Tibial artery (tissue), 4 donors: Measurements from ENCODE around the gene LRRC63.
"Not testable (repeated sequence)": the region's sequence is repeated elsewhere in the genome, so short reads cannot be mapped to it uniquely, and the experiment has no call there.

ENCODE experiments used
- DNase-seq, 2 donors: peaks; one replicate each; pipeline ENCODE4 v3.0.0-alpha.2; 2019
- H3K27ac ChIP-seq, 2 donors: fragments of 200-600 bp; sonication (generic) in 1 of 2; 1 replicate in 1 of 2; 2 replicates in 1 of 2; pipeline ENCODE4 v1.5.1; 2018 to 2019; ENCODE audit warnings: mild to moderate bottlenecking in 1 of 2
- H3K27me3 ChIP-seq, 2 donors: fragments of 200-600 bp; sonication (generic) in 1 of 2; one replicate each; pipeline versions ENCODE4 v1.5.1 to v1.6.0; 2016 to 2019
- H3K36me3 ChIP-seq, 3 donors: fragments of 200-600 bp; sonication (generic) in 2 of 3; one replicate each; pipeline ENCODE4 v1.5.1; 2016 to 2019; ENCODE audit warnings: mild to moderate bottlenecking in 2 of 3
- H3K4me1 ChIP-seq, 4 donors: fragments of 200-600 bp; sonication (generic) in 2 of 4; 1 replicate in 3 of 4; 2 replicates in 1 of 4; pipeline ENCODE4 v1.5.1; 2016 to 2019
- H3K4me3 ChIP-seq, 2 donors: fragments of 200-600 bp; sonication (generic) in 1 of 2; 1 replicate in 1 of 2; 2 replicates in 1 of 2; pipeline ENCODE4 v1.5.1; 2018 to 2019; ENCODE audit warnings: mild to moderate bottlenecking in 2 of 2
- H3K9me3 ChIP-seq, 3 donors: fragments of 200-600 bp; sonication (generic) in 1 of 3; one replicate each; pipeline ENCODE4 v1.5.1; 2016 to 2019
- intact Hi-C: fragments of 100-400 bp; cut with DNase I; formaldehyde crosslinking; loops from one replicate; pipeline ENCODE4 v1.15.0; 2023; ENCODE audit warnings: low total_unique reads
- TF ChIP-seq, protein P1 (sequence below), 2 experiments: fragments of 200-600 bp in 1 of 2; fragments of 450-650 bp in 1 of 2; IDR thresholded peaks; one replicate each; pipeline ENCODE4 v1.5.1; 2017 to 2019; ENCODE audit warnings: antibody characterized with exemption in 2 of 2, mild to moderate bottlenecking in 1 of 2, moderate library complexity in 1 of 2

Gene LRRC63

DNA sequence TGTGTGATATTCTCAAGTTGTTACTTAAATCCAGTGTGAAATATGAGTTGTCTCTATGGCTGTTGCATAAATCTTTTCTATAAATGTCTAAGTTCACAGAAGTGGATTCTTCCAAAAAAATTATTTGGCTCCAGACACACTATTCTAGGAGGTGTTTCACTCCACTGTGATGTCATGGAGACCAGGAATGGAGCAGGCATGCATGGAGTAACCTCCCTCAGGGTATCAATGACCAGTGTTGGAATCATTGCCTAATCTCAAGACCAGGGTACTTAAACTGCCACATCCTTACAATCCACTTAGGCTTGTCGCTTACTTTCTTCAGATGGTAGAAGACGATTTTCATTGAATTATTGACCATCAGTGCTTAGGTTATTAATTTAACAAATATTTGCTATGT is 55.4 kb downstream of the LRRC63 start:
- H3K27me3 ChIP-seq, result peaks cover 0 to 3% of the 10 kb centered on the region in 2 donors
- no peaks in the 10 kb centered on the region for H3K4me1 ChIP-seq
- H3K9me3 ChIP-seq, result no peaks in the 10 kb centered on the region
- no peak for DNase-seq
- no peaks in the 10 kb centered on the region for H3K36me3 ChIP-seq
- TF ChIP-seq, protein P1, sequence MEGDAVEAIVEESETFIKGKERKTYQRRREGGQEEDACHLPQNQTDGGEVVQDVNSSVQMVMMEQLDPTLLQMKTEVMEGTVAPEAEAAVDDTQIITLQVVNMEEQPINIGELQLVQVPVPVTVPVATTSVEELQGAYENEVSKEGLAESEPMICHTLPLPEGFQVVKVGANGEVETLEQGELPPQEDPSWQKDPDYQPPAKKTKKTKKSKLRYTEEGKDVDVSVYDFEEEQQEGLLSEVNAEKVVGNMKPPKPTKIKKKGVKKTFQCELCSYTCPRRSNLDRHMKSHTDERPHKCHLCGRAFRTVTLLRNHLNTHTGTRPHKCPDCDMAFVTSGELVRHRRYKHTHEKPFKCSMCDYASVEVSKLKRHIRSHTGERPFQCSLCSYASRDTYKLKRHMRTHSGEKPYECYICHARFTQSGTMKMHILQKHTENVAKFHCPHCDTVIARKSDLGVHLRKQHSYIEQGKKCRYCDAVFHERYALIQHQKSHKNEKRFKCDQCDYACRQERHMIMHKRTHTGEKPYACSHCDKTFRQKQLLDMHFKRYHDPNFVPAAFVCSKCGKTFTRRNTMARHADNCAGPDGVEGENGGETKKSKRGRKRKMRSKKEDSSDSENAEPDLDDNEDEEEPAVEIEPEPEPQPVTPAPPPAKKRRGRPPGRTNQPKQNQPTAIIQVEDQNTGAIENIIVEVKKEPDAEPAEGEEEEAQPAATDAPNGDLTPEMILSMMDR (IDR thresholded peaks at IDR 0.05), result no peak
- no peak overlapping the region for H3K4me3 ChIP-seq
- H3K27ac ChIP-seq, result no peak overlapping the region
- intact Hi-C loops, result no loop called here

DNA sequence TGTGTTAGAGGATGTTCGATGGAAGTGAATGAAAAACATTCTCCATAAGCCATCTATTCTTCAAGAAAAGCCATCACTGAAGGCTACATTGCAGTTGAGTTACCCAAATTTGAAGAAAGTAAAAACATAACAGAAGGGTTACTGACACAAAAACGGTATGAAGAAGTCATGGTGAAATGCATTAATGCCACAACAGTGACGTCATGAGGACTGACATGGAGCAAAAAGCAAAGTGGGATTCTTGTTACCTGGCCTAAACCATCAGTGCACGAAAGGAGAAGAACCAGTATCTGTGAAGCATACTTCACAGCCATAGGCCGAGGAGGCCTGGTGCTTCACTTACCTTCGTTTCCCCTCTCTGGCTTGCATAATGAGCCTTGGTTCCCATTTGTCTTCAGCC is 58.7 kb downstream of the LRRC63 start:
- no peaks in the 10 kb centered on the region for H3K36me3 ChIP-seq
- intact Hi-C loops, result no loop called here
- TF ChIP-seq, protein P1 (IDR thresholded peaks at IDR 0.05), result no peak
- H3K27ac ChIP-seq, result no peak overlapping the region
- H3K4me3 ChIP-seq, result no peak overlapping the region
- H3K4me1 ChIP-seq, result no peaks in the 10 kb centered on the region
- H3K9me3 ChIP-seq, result no peaks in the 10 kb centered on the region
- no peak for DNase-seq
- no peaks in the 10 kb centered on the region for H3K27me3 ChIP-seq

DNA sequence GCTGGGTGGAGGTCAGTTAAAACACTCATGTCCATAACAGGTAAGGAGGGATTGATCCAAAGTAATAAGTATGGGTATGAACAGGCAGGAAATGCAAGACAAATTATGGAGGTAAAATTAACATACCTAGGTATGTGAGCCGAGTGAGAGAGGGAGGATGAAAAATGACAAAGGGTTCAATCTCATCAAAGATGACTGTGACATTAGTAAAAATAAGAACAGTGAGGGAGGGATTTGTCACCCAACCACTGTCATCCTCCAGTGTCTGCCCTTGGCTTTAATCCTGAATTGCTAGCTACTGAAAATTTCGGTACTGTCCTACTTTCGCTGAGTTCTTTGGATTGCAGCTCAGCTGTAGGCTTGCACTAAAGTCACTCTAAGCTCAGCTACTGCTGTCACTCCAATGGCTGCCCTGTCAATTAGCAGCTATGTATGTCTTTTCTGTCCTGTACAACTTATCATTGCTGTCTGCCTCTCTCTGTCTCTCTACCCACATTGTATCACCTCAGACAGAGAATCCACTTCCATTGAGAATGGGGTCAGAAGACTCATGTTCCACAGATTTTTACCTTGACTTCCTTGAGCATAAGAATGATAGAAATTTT is 62.5 kb downstream of the LRRC63 start:
- intact Hi-C loops, result no loop called here

DNA sequence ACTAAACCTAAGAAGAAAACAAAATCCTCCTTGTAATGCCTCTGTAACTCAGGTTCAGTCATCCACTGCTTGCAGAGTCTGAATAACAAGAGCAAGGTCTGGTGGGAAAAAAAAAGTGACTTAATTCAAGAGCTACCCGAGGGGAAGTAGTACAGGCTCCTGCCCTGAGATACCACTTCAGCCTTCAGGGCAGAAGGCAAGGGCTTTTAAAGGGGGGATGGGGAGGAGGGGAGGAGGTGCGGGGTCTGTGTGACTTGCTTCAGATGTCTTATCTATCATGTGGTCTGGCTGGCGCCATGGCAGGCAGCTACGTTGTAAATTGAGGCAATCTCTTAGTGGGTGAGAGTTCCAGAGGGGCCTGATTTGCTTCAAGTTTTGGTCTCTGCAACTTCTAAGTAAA is 66.7 kb downstream of the LRRC63 start:
- H3K27ac ChIP-seq, result no peak overlapping the region
- TF ChIP-seq, protein P1 (IDR thresholded peaks at IDR 0.05), result no peak
- no peaks in the 10 kb centered on the region for H3K27me3 ChIP-seq
- no peaks in the 10 kb centered on the region for H3K9me3 ChIP-seq
- no peak for DNase-seq
- intact Hi-C loops, result no loop called here
- H3K4me1 ChIP-seq, result no peaks in the 10 kb centered on the region
- H3K36me3 ChIP-seq, result no peaks in the 10 kb centered on the region
- no peak overlapping the region for H3K4me3 ChIP-seq

More for the DNA sequence above, 62.5 kb downstream of the LRRC63 start:
- no peak for DNase-seq
- Histone ChIP-seq H3K36me3 (no peaks in the 10 kb centered on the region), H3K4me1 (no peaks in the 10 kb centered on the region), H3K4me3 (no peak overlapping the region), H3K27me3 (no peaks in the 10 kb centered on the region), H3K9me3 (no peaks in the 10 kb centered on the region), H3K27ac (no peak overlapping the region)
- TF ChIP-seq, protein P1 (IDR thresholded peaks at IDR 0.05), result no peak

DNA sequence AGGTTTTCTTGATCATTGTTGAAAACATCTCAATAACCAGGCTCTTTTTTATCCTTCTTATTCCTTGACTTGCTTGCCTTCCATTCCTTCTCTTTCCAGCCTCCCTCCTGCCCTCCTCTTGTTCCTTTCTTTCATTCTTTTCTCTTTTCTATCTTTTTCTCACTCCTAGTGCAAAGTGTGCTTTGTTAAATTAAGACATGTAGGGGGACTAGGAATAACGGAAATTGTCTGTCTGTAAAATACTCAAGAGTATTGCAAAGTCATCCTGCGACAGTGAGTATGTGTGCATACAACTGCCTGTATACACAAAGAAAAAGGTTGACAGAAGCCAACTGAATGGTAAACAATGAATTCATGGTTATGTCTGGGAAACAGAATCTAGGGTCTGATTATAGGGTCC is 70.1 kb downstream of the LRRC63 start:
- H3K4me1 ChIP-seq, result no peaks in the 10 kb centered on the region
- no peaks in the 10 kb centered on the region for H3K9me3 ChIP-seq
- intact Hi-C loops, result no loop called here
- H3K27me3 ChIP-seq, result no peaks in the 10 kb centered on the region
- H3K36me3 ChIP-seq, result no peaks in the 10 kb centered on the region
- H3K27ac ChIP-seq, result no peak overlapping the region
- TF ChIP-seq, protein P1 (IDR thresholded peaks at IDR 0.05), result no peak
- no peak for DNase-seq
- H3K4me3 ChIP-seq, result no peak overlapping the region

DNA sequence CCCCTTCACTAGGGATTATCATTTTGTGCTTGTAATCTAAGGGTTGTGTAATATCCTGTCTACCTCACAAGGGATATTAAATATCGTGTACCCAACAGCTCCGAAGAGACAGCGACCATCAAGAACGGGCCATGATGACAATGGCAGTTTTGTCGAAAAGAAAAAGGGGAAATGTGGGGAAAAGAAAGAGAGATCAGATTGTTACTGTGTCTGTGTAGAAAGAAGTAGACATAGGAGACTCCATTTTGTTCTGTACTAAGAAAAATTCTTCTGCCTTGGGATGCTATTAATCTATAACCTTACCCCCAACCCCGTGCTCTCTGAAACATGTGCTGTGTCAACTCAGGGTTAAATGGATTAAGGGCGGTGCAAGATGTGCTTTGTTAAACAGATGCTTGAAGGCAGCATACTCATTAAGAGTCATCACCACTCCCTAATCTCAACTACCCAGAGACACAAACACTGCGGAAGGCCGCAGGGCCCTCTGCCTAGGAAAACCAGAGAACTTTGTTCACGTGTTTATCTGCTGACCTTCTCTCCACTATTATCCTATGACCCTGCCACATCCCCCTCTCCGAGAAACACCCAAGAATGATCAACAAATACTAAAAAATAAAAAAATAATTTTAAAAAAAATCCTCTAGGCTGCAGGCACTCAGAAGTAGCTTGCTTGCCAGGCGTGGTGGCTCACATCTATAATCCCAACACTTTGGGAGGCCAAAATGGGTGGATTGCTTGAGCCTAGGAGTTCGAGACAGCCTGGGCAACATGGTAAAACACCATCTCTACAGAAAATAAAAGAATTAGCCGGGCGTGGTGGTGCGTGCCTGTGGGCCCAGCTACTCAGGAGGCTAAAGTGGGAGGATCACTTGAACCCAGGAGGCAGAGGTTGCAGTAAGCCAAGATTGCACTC is 72.4 kb downstream of the LRRC63 start:
- H3K9me3 ChIP-seq, DNase-seq, H3K27me3 ChIP-seq, H3K4me3 ChIP-seq, H3K36me3 ChIP-seq, H3K4me1 ChIP-seq, intact Hi-C loops, H3K27ac ChIP-seq: not testable (repeated sequence)
